CD4-positive, CD25-positive, alpha-beta regulatory T cell (primary cell): Measurements from ENCODE around the gene ITPKC. TPM values are rescaled to one million over a fixed set of nuclear protein-coding genes. Genes with fewer than 3 reads are reported as not detected.

Experiments used
- ATAC-seq, 2 donors: fragments of 150-1000 bp; cut with Tn5 transposase; one replicate each; pipeline ENCODE4 v1.10.0; 2021; ENCODE audit warnings: low read depth in 2 of 2, moderate number of reproducible peaks in 2 of 2, moderate library complexity in 1 of 2
- DNase-seq, 3 donors: peaks; one replicate each; pipeline versions ENCODE4 v3.0.0 to v3.0.0-alpha.2; 2012 to 2022; ENCODE audit warnings: mixed read lengths in 1 of 3
- H3K27ac ChIP-seq: one replicate; pipeline ENCODE4 v1.7.0; 2013; ENCODE audit warnings: mild to moderate bottlenecking, low read length; ENCODE audit not compliant: insufficient read depth, poor library complexity, severe bottlenecking
- H3K27me3 ChIP-seq: one replicate; pipeline ENCODE4 v1.7.0; 2013; ENCODE audit warnings: low read length; ENCODE audit not compliant: control insufficient read depth, insufficient read depth
- H3K36me3 ChIP-seq: one replicate; pipeline ENCODE4 v1.7.0; 2013; ENCODE audit warnings: mild to moderate bottlenecking, low read length, moderate library complexity; ENCODE audit not compliant: control insufficient read depth, insufficient read depth
- H3K4me1 ChIP-seq: 2 replicates; pipeline ENCODE4 v1.7.0; 2013; ENCODE audit warnings: mild to moderate bottlenecking, low read length; ENCODE audit not compliant: insufficient read depth, control insufficient read depth, poor library complexity, severe bottlenecking
- H3K4me3 ChIP-seq: one replicate; pipeline ENCODE4 v1.7.0; 2013; ENCODE audit warnings: low read depth, mild to moderate bottlenecking, low read length, moderate library complexity
- H3K9me3 ChIP-seq, 2 experiments: 1 replicate in 1 of 2; 2 replicates in 1 of 2; pipeline ENCODE4 v1.7.0; 2013; ENCODE audit warnings: low read length in 2 of 2, mild to moderate bottlenecking in 1 of 2, moderate library complexity in 1 of 2; ENCODE audit not compliant: control insufficient read depth in 2 of 2
- H3K27ac Mint-ChIP-seq, 3 donors: one replicate each; pipeline ENCODE4 v1.8.0; 2020 to 2022; ENCODE audit warnings: mild to moderate bottlenecking in 3 of 3, mixed read lengths in 3 of 3, moderate library complexity in 2 of 3
- H3K27me3 Mint-ChIP-seq: one replicate; pipeline ENCODE4 v1.8.0; 2022; ENCODE audit warnings: mild to moderate bottlenecking, mixed read lengths
- H3K36me3 Mint-ChIP-seq: one replicate; pipeline ENCODE4 v1.8.0; 2020; ENCODE audit warnings: mixed read lengths
- H3K4me1 Mint-ChIP-seq, 4 donors: one replicate each; pipeline ENCODE4 v1.8.0; 2020 to 2022; ENCODE audit warnings: mixed read lengths in 4 of 4, mild to moderate bottlenecking in 1 of 4
- H3K4me3 Mint-ChIP-seq, 4 donors: one replicate each; pipeline ENCODE4 v1.8.0; 2020 to 2022; ENCODE audit warnings: mild to moderate bottlenecking in 4 of 4, mixed read lengths in 4 of 4, moderate library complexity in 3 of 4
- H3K9me3 Mint-ChIP-seq, 7 donors: one replicate each; pipeline ENCODE4 v1.8.0; 2020 to 2022; ENCODE audit warnings: mixed read lengths in 7 of 7, mild to moderate bottlenecking in 3 of 7, moderate library complexity in 2 of 7
- polyA plus RNA-seq, 4 donors: library from polyadenylated mRNA; unstranded; fragments of 300-500 nt; fragmentation: Illumina TruSeq; gene quantifications; one replicate each; pipeline ENCODE4 v1.2.3, GENCODE V29; 2021
- total RNA-seq: library from RNA; stranded (reverse); gene quantifications from one replicate; pipeline ENCODE4 v1.2.3, GENCODE V29; 2022

The ITPKC gene
- total RNA-seq (5.6 TPM), polyA plus RNA-seq (1 to 10 TPM; 2.2 to 4.8 (median 4.5) TPM)

- Mint-ChIP-seq H3K4me3 (peak within 1 kb of the TSS; percentile 93 to 98 (median 94)), H3K36me3 (peaks cover 9% of the 10 kb centered on the region), H3K27ac (peak within 1 kb of the TSS; percentile 95 to 99 (median 97)), H3K4me1 (peaks cover 11 to 77% (median 36%) of the 10 kb centered on the region in 4 donors), H3K27me3 (no peaks in the 10 kb centered on the region), H3K9me3 (no peaks in the 10 kb centered on the region)
- Histone ChIP-seq H3K4me1 (peaks cover 55% of the 10 kb centered on the region), H3K36me3 (no peaks in the 10 kb centered on the region), H3K27ac (peak within 1 kb of the TSS; percentile 94), H3K4me3 (peak within 1 kb of the TSS; percentile 92), H3K9me3 (no peaks in the 10 kb centered on the region), H3K27me3 (no peaks in the 10 kb centered on the region)
- ATAC-seq = peak; percentile 78
- peak; percentile 98 to 100 (median 99) for DNase-seq
Measured at GRCh38 chr19:40716482-40717324, at the start of gene ITPKC, which contains the start of gene COQ8B. ITPKC (plus strand) TSS chr19:40717112; CDS start chr19:40717136, 24 bp downstream. COQ8B (minus strand) TSS chr19:40716886; CDS start chr19:40714632, 2,254 bp downstream.

GRCh38 chr19:40667602-40668001, 49.3 kb upstream of the ITPKC start:
- H3K4me1 Mint-ChIP-seq = peaks cover 0 to 10% (median 4%) of the 10 kb centered on the region in 4 donors
- no peak overlapping the region for H3K27ac Mint-ChIP-seq
- H3K27me3 Mint-ChIP-seq = no peaks in the 10 kb centered on the region
- Histone ChIP-seq H3K27me3 (no peaks in the 10 kb centered on the region), H3K27ac (no peak overlapping the region), H3K36me3 (peaks cover 9% of the 10 kb centered on the region), H3K4me1 (peaks cover 10% of the 10 kb centered on the region), H3K9me3 (peaks cover 4 to 7% of the 10 kb centered on the region in 2 experiments), H3K4me3 (no peak overlapping the region)
- no peak overlapping the region for H3K4me3 Mint-ChIP-seq
- no peak for ATAC-seq
- no peak for DNase-seq
- peaks cover 0 to 3% (median 0%) of the 10 kb centered on the region in 7 donors for H3K9me3 Mint-ChIP-seq
- H3K36me3 Mint-ChIP-seq = peaks cover 22% of the 10 kb centered on the region

- Histone ChIP-seq H3K27ac (no peak overlapping the region), H3K4me1 (no peaks in the 10 kb centered on the region), H3K4me3 (no peak overlapping the region), H3K36me3 (peaks cover 17% of the 10 kb centered on the region), H3K9me3 (peaks cover 4 to 7% of the 10 kb centered on the region in 2 experiments), H3K27me3 (no peaks in the 10 kb centered on the region)
- Mint-ChIP-seq H3K4me3 (no peak overlapping the region), H3K27me3 (no peaks in the 10 kb centered on the region), H3K9me3 (peaks cover 0 to 3% (median 0%) of the 10 kb centered on the region in 7 donors), H3K4me1 (no peaks in the 10 kb centered on the region), H3K27ac (no peak overlapping the region), H3K36me3 (peaks cover 22% of the 10 kb centered on the region)
- no peak for ATAC-seq
- no peak for DNase-seq
Measured at GRCh38 chr19:40668991-40669614, 47.8 kb upstream of the ITPKC start.

- H3K4me3 Mint-ChIP-seq = no peak overlapping the region
- Histone ChIP-seq H3K4me3 (no peak overlapping the region), H3K9me3 (peaks cover 4 to 7% of the 10 kb centered on the region in 2 experiments), H3K27ac (no peak overlapping the region), H3K36me3 (peaks cover 17% of the 10 kb centered on the region), H3K27me3 (no peaks in the 10 kb centered on the region), H3K4me1 (no peaks in the 10 kb centered on the region)
- ATAC-seq = no peak
- no peaks in the 10 kb centered on the region for H3K4me1 Mint-ChIP-seq
- H3K27ac Mint-ChIP-seq = no peak overlapping the region
- no peak for DNase-seq
- H3K9me3 Mint-ChIP-seq = peaks cover 0 to 3% (median 0%) of the 10 kb centered on the region in 7 donors
- peaks cover 26% of the 10 kb centered on the region for H3K36me3 Mint-ChIP-seq
- H3K27me3 Mint-ChIP-seq = no peaks in the 10 kb centered on the region
Measured at GRCh38 chr19:40671404-40671803, 45.5 kb upstream of the ITPKC start.

- H3K27me3 Mint-ChIP-seq = no peaks in the 10 kb centered on the region
- no peak for DNase-seq
Measured at GRCh38 chr19:40672038-40672437, 44.9 kb upstream of the ITPKC start.

GRCh38 chr19:40672573-40673299, 44.2 kb upstream of the ITPKC start:
- Histone ChIP-seq H3K27me3 (no peaks in the 10 kb centered on the region), H3K9me3 (peaks cover 4 to 7% of the 10 kb centered on the region in 2 experiments), H3K27ac (no peak overlapping the region), H3K4me3 (no peak overlapping the region), H3K36me3 (peaks cover 20% of the 10 kb centered on the region), H3K4me1 (no peaks in the 10 kb centered on the region)
- no peak for DNase-seq
- peaks cover 0 to 3% (median 0%) of the 10 kb centered on the region in 7 donors for H3K9me3 Mint-ChIP-seq
- H3K27me3 Mint-ChIP-seq = no peaks in the 10 kb centered on the region
- peaks cover 29% of the 10 kb centered on the region for H3K36me3 Mint-ChIP-seq
- H3K4me1 Mint-ChIP-seq = no peaks in the 10 kb centered on the region
- ATAC-seq = no peak
- H3K27ac Mint-ChIP-seq = no peak overlapping the region
- H3K4me3 Mint-ChIP-seq = no peak overlapping the region

More at GRCh38 chr19:40672038-40672437, 44.9 kb upstream of the ITPKC start:
- no peaks in the 10 kb centered on the region for H3K27me3 ChIP-seq
- no peak overlapping the region for H3K27ac ChIP-seq
- Mint-ChIP-seq H3K27ac (peak overlapping the region in 1 of 3 donors; percentile 12), H3K4me1 (no peaks in the 10 kb centered on the region), H3K36me3 (peaks cover 26% of the 10 kb centered on the region), H3K4me3 (no peak overlapping the region), H3K9me3 (peaks cover 0 to 3% (median 0%) of the 10 kb centered on the region in 7 donors)
- no peak overlapping the region for H3K4me3 ChIP-seq
- no peaks in the 10 kb centered on the region for H3K4me1 ChIP-seq
- H3K36me3 ChIP-seq = peaks cover 20% of the 10 kb centered on the region
- peaks cover 4 to 7% of the 10 kb centered on the region in 2 experiments for H3K9me3 ChIP-seq
- ATAC-seq = no peak

- no peak overlapping the region for H3K27ac Mint-ChIP-seq
- peaks cover 4 to 7% of the 10 kb centered on the region in 2 experiments for H3K9me3 ChIP-seq
- H3K27ac ChIP-seq = no peak overlapping the region
- no peaks in the 10 kb centered on the region for H3K4me1 ChIP-seq
- peaks cover 20% of the 10 kb centered on the region for H3K36me3 ChIP-seq
- DNase-seq (no peak), ATAC-seq (no peak)
- no peaks in the 10 kb centered on the region for H3K27me3 Mint-ChIP-seq
- no peak overlapping the region for H3K4me3 Mint-ChIP-seq
- H3K4me3 ChIP-seq = no peak overlapping the region
- peaks cover 31% of the 10 kb centered on the region for H3K36me3 Mint-ChIP-seq
- no peaks in the 10 kb centered on the region for H3K4me1 Mint-ChIP-seq
- H3K9me3 Mint-ChIP-seq = peaks cover 0 to 3% (median 0%) of the 10 kb centered on the region in 7 donors
- no peaks in the 10 kb centered on the region for H3K27me3 ChIP-seq
Measured at GRCh38 chr19:40673397-40673796, 43.5 kb upstream of the ITPKC start.
